ENCODE measurements around the gene POU2F2.

- no peak for TF ChIP-seq CTCF (IDR thresholded peaks at IDR 0.05; ENCODE audit: insufficient read depth, low read length, poor library complexity, severe bottlenecking)
- TF ChIP-seq EZH2phosphoT487 (conservative IDR thresholded peaks at IDR 0.05; ENCODE audit: low read length): no peak
Observed at GRCh38 chr19:42064432-42064831, 67.8 kb downstream of the POU2F2 start.
